Measurements from ENCODE around the gene ZSCAN1. TPM values are rescaled to one million over a fixed set of nuclear protein-coding genes. Genes with fewer than 3 reads are reported as not detected.

The ZSCAN1 gene
- total and polyA plus RNA-seq, 2 of the 4 experiments (the other 2 are of a cell fraction), result not detected

GRCh38 chr19:58040751-58041525 is 7.1 kb downstream of the ZSCAN1 start:
- 63% methylated on average over 12 of the region's 21 CpGs; no CpG with 5 or more reads in 1 of the 2 experiments for WGBS, 2 experiments (ENCODE audit: extremely low coverage in 2 of 2, insufficient read length in 1 of 2)
- ChIA-PET CTCF (no interaction called here), POLR2A (ENCODE audit: unreplicated experiment) (no interaction called here)
- H2BK120ac ChIP-seq (ENCODE audit: low read depth, low read length), result no peak overlapping the region
- DNase-seq, result no peak
- no peak overlapping the region for H4K8ac ChIP-seq (ENCODE audit: low read depth in 2 of 2, low read length in 2 of 2)
- no peak for ATAC-seq (ENCODE audit: low read depth)
- H2BK15ac ChIP-seq (ENCODE audit: low read depth, low read length), result no peak overlapping the region
- intact Hi-C loops (cut with micrococcal nuclease), result no loop called here
- H3K14ac ChIP-seq (replicated peaks; ENCODE audit: low read depth, low read length), result no peak overlapping the region
- no peaks in the 10 kb centered on the region for H3K4me1 ChIP-seq (ENCODE audit: control insufficient read depth, insufficient read depth, low read length)
- in situ Hi-C loops (cut with MboI; ENCODE audit: low sequenced_read_pairs), result no loop called here
- no peak overlapping the region for H3K9ac ChIP-seq (ENCODE audit: low read depth, low read length)
- no peak overlapping the region for H2BK5ac ChIP-seq (ENCODE audit: low read depth, low read length, poor library complexity, severe bottlenecking)
- TF ChIP-seq POLR2A (IDR thresholded peaks at IDR 0.05; ENCODE audit: low read depth, low read length) (no peak), RCOR1 (IDR thresholded peaks at IDR 0.05; ENCODE audit: insufficient replicate concordance, low read length) (no peak), MAZ (IDR thresholded peaks at IDR 0.05; ENCODE audit: borderline replicate concordance, low read depth, low read length) (no peak), ELK1 (IDR thresholded peaks at IDR 0.05; ENCODE audit: borderline replicate concordance, low read depth, low read length) (no peak), NFE2L2 (IDR thresholded peaks at IDR 0.05; ENCODE audit: low read depth, low read length) (no peak), CHD1 (IDR thresholded peaks at IDR 0.05; ENCODE audit: low read depth, low read length) (no peak), CEBPB (IDR thresholded peaks at IDR 0.05; ENCODE audit: low read depth, low read length) (no peak), USF2 (IDR thresholded peaks at IDR 0.05; ENCODE audit: low read depth, low read length) (no peak), FOS (IDR thresholded peaks at IDR 0.05; ENCODE audit: low read depth, low read length) (no peak), SMC3 (IDR thresholded peaks at IDR 0.05; ENCODE audit: low read depth, low read length) (no peak), MAFK (IDR thresholded peaks at IDR 0.05; ENCODE audit: low read depth, low read length) (no peak), RFX5 (IDR thresholded peaks at IDR 0.05; ENCODE audit: low read depth, low read length) (no peak), BHLHE40 (IDR thresholded peaks at IDR 0.05; ENCODE audit: low read depth, low read length) (no peak), MXI1 (IDR thresholded peaks at IDR 0.05; ENCODE audit: borderline replicate concordance, low read depth, low read length) (no peak), CTCF (conservative IDR thresholded peaks at IDR 0.05; ENCODE audit: low read depth, low read length) (no peak), RAD21 (IDR thresholded peaks at IDR 0.05; ENCODE audit: low read length) (no peak)
- no peak overlapping the region for H2AK9ac ChIP-seq (replicated peaks; ENCODE audit: low read depth, low read length, poor library complexity)
- H3K4me2 ChIP-seq (ENCODE audit: low read depth, low read length), result no peak overlapping the region
- no peak overlapping the region for H4K91ac ChIP-seq (ENCODE audit: insufficient read depth, low read depth, low read length)
- H2AK5ac ChIP-seq (ENCODE audit: low read depth, low read length), result no peak overlapping the region
- H4K20me1 ChIP-seq (ENCODE audit: insufficient read depth, low read length), result no peaks in the 10 kb centered on the region
- dilution Hi-C loops (cut with HindIII; ENCODE audit: low sequenced_read_pairs, unreplicated experiment), result no loop called here
- BruUV-seq (replicated peaks), result no TSS peak
- no peak overlapping the region for H3K23ac ChIP-seq (ENCODE audit: low read depth, low read length)
- H2BK20ac ChIP-seq (ENCODE audit: low read depth, low read length), result no peak overlapping the region
- H3K9me1 ChIP-seq (ENCODE audit: insufficient read depth, low read length), result no peaks in the 10 kb centered on the region
- H3K79me1 ChIP-seq (ENCODE audit: low read depth in 1 of 2, low read length in 2 of 2), result no peaks in the 10 kb centered on the region
- H3K9me3 ChIP-seq (ENCODE audit: control insufficient read depth, insufficient read depth, low read length), result peaks cover 60% of the 10 kb centered on the region
- no peak overlapping the region for H2AFZ ChIP-seq (replicated peaks; ENCODE audit: low read length, poor library complexity)
- H3K27me3 ChIP-seq (ENCODE audit: control insufficient read depth, insufficient read depth, low read length), result no peaks in the 10 kb centered on the region
- H4K5ac ChIP-seq (ENCODE audit: low read depth, low read length), result no peak overlapping the region
- H3K36me3 ChIP-seq (ENCODE audit: control insufficient read depth, insufficient read depth, low read length), result no peaks in the 10 kb centered on the region
- no peak overlapping the region for H3K18ac ChIP-seq (ENCODE audit: low read depth, low read length)
- no peak overlapping the region for H3K4me3 ChIP-seq (ENCODE audit: insufficient read depth, low read depth, low read length)
- H3K27ac ChIP-seq (ENCODE audit: insufficient read depth, low read length), result no peak overlapping the region
- no peak overlapping the region for H3K56ac ChIP-seq (ENCODE audit: extremely low read depth, insufficient read depth, low read length)
- no peak overlapping the region for H3K4ac ChIP-seq (ENCODE audit: low read depth, low read length)
